SHP77 treated with DMSO at 0.1 percent for 48 hours (cell line): ENCODE data around the gene NXPE2.

Experiments used
- DNase-seq: peaks from one replicate; lab custom pipeline; 2025; lab: John Stamatoyannopoulos, UW

NXPE2 gene

DNA sequence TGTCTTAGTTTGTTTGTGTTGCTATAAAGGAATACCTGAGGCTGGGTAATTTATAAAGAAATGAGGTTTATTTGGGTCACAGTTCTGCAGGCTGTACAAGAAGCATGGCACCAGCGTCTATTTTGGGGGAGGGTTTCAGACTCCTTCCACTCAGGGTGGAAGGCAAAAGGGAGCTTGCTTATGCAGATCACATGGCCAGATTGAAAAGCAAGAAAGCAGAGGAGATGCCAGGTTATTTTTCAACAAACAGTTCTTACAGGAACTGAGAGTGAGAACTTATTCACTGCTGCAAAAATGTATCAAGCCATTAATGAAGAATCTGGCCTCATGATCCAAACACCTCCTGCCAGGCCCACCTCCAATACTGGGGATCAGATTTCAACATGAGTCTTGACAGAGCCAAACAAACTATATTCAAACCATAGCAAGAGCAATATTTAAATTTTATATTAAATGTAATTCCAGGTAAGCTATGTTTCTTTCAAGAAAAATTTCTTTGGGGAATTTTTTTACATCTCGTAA lies 66.9 kb downstream of the NXPE2 start:
- no peak for DNase-seq

DNA sequence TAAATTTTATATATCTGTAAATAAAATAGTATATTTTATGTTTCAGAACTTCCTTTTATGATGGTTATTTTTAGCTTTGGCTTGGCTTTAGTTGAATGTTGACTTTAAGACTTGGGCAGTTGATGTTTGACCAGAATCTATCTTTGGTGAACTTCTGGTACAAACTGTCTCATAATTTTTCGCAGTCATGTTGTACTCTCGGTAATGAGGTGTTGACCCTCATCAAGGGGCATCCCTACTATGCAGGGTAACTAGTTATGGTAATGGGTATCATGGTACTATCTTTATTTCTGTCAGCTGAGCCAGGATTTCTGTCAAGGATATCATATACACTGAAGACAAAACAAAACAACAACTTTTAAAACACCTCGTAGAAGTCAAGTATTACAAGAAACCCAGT lies 67.7 kb downstream of the NXPE2 start:
- no peak for DNase-seq
